GM19035 (cell line): ENCODE results near the gene MSH6.

Source experiments
- ATAC-seq: cut with Tn5 transposase; IDR thresholded peaks from one replicate; pipeline ENCODE4 v1.9.1; 2021; ENCODE audit not compliant: unreplicated experiment

The MSH6 gene

GRCh38 chr2:47783486-47784351, 774 bp downstream of the MSH6 start:
- ATAC-seq = peak; percentile 30

- no peak for ATAC-seq
Observed at GRCh38 chr2:47784352-47784851, 1.5 kb downstream of the MSH6 start.

DNA sequence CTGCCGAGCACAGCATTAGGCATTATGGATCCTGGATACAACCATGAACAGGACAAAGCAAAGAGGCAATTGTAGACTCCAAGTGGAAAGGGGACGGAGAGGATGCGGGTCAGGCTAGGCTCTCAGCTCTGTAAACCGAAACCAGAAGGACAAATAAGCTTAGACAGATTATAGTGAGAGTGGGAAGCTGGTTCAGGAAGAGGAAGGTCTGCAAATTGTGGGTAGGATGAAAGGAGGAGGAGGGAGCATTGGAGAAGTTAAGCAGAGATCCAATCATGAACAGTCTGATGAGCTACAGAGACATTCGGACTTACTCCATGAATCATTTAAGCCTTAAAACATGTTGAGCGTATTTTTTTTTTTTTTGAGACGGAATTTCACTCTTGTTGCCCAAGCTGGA, 3.0 kb downstream of the MSH6 start:
- ATAC-seq = no peak

GRCh38 chr2:47796090-47796697, 13.2 kb downstream of the MSH6 start:
- no peak for ATAC-seq

DNA sequence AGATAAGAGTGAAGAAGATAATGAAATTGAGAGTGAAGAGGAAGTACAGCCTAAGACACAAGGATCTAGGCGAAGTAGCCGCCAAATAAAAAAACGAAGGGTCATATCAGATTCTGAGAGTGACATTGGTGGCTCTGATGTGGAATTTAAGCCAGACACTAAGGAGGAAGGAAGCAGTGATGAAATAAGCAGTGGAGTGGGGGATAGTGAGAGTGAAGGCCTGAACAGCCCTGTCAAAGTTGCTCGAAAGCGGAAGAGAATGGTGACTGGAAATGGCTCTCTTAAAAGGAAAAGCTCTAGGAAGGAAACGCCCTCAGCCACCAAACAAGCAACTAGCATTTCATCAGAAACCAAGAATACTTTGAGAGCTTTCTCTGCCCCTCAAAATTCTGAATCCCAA, 15.7 kb downstream of the MSH6 start:
- no peak for ATAC-seq

DNA sequence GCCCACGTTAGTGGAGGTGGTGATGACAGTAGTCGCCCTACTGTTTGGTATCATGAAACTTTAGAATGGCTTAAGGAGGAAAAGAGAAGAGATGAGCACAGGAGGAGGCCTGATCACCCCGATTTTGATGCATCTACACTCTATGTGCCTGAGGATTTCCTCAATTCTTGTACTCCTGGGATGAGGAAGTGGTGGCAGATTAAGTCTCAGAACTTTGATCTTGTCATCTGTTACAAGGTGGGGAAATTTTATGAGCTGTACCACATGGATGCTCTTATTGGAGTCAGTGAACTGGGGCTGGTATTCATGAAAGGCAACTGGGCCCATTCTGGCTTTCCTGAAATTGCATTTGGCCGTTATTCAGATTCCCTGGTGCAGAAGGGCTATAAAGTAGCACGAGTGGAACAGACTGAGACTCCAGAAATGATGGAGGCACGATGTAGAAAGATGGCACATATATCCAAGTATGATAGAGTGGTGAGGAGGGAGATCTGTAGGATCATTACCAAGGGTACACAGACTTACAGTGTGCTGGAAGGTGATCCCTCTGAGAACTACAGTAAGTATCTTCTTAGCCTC, 16.2 kb downstream of the MSH6 start:
- no peak for ATAC-seq

DNA sequence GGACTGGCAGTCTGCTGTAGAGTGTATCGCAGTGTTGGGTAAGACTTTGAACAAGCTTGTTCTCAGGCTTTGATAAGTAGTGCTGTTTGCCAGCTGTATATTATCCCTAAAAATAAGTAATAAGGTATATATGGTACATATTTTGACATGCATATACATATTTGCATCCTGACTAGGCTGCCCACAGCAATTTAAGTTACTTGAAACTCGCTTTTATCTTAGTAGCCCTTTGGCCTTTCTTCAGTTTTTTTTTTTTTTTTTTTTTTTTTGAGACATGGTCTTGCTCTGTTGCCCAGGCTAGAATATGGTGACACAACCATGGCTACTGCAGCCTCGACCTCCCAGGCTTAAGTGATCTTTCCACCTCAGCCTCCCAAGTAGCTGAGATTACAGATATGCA, 18.2 kb downstream of the MSH6 start:
- ATAC-seq = no peak

DNA sequence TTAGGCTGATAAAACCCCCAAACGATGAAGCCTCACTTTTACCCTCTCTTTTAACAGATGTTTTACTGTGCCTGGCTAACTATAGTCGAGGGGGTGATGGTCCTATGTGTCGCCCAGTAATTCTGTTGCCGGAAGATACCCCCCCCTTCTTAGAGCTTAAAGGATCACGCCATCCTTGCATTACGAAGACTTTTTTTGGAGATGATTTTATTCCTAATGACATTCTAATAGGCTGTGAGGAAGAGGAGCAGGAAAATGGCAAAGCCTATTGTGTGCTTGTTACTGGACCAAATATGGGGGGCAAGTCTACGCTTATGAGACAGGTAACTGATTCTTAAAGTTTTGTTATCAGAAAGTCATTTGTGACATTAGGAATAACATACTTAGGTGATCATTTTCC, 20.4 kb downstream of the MSH6 start:
- ATAC-seq = no peak

GRCh38 chr2:47803770-47804169, 20.8 kb downstream of the MSH6 start:
- no peak for ATAC-seq

DNA sequence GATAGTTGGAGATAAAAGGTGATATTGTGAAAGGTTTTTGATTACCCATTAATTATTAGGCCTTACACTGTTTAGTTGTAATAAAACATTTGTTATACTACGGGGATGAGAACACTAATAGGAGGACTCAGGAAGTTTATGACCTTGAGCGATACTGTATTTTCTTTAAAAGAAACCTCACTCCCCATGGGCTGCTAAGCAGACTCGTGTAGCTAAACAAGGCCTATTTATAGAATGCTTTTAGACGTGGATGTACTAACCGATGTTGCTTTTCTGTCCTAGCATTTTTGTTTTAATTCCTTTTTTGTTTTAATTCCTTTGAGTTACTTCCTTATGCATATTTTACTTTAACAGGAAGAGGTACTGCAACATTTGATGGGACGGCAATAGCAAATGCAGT, 22.9 kb downstream of the MSH6 start:
- no peak for ATAC-seq

GRCh38 chr2:47808614-47809013, 25.7 kb downstream of the MSH6 start:
- ATAC-seq = no peak

GRCh38 chr2:47809903-47810302, 27.0 kb downstream of the MSH6 start:
- no peak for ATAC-seq

DNA sequence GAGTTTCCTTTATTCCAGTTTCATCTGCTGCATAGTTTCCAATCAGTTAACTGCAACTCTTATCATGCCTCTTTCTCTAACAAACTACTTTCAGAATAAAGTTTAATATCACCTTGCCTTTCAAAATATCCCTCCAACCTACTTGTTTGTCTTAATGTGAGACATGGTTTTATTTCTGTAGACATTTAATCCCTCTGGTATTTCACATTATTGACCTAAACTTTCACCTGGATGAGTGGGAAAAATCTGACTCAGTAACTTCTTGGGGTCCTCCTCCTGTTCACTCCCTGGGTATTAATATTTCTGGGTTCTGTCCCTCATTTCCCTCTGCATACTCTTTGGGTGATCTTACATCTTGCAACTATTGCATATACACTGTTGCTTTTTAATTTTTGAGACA, 27.9 kb downstream of the MSH6 start:
- ATAC-seq = no peak

DNA sequence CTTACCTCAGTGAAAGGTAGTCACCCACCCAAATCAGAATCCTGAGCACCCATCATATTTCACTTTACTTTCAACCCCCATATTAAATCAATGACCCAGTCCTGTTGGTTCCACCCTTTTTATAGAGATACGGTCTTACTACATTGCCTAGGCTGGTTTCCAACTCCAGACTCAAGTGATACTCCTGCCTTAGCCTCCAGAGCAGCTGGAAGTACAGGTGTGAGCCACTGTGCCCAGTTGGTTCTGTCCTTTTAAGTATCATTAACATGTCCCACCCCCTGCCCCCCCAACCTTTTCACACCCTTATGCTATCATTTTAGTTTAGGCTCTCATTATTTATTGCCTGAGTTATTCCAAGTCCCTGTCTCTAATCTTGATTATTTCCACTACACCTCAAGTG, 28.7 kb downstream of the MSH6 start:
- no peak for ATAC-seq

DNA sequence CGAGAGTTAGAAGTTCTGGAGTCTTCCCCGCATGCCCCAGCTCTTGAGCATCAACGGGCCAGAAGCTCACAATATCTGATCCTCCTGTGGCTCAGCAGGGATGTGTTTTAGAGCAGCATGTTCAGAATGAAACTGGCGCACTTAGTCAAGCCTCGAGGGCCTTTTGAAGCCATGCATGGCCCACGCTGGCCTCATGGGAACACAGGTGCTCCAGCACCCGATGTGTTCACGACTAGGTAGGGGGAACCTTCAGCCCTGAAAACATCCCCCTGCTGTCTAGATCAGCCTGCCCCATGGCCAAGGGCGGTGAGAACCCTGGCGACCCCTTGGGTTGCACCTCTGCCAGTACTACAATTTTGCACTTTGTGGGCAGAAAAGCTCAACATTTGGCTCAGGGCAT, 32.8 kb downstream of the MSH6 start:
- ATAC-seq = no peak

- ATAC-seq = no peak
Observed at GRCh38 chr2:47818777-47819176, 35.8 kb downstream of the MSH6 start.

DNA sequence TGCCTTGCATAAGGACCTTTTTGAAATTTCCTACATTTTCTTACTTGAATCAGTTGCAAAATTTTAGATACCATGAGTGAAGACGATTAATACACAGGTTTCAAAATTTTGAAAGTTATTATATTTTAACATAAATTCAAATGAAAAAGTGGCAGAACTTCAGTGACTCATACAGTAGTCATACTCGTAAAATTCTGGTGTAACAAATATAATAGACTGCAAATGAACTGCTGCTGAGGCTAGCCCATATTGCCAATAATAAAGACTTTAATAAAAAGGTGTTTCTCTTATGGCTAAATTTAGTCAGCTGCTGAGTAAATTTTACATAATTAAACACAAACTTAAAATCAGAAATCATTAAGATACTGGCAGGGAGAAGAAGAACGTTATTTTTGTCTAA, 36.9 kb downstream of the MSH6 start:
- no peak for ATAC-seq

GRCh38 chr2:47822518-47822917, 39.6 kb downstream of the MSH6 start:
- ATAC-seq = no peak

DNA sequence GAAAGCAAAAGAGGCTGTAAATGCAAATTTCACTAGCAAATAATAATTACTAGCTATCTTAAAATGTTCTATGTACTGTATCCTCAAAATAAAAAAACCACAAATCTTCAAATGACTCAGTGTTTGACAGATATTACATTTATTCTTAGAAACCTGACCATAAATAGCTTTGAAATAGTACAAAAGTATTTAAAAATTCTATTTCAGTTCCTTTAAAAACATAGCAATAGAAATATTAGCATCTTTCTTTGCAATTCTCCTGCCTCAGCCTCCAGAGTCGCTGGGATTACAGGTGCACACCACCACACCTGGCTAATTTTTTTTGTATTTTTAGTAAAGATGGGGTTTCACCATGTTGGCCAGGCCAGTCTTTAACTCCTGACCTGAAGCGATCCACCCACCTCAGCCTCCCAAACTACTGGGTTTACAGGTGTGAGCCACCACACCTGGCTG, 50.6 kb downstream of the MSH6 start:
- ATAC-seq = peak; percentile 80

GRCh38 chr2:47838249-47838648, 55.3 kb downstream of the MSH6 start:
- no peak for ATAC-seq

- no peak for ATAC-seq
Observed at GRCh38 chr2:47838686-47839085, 55.7 kb downstream of the MSH6 start.

DNA sequence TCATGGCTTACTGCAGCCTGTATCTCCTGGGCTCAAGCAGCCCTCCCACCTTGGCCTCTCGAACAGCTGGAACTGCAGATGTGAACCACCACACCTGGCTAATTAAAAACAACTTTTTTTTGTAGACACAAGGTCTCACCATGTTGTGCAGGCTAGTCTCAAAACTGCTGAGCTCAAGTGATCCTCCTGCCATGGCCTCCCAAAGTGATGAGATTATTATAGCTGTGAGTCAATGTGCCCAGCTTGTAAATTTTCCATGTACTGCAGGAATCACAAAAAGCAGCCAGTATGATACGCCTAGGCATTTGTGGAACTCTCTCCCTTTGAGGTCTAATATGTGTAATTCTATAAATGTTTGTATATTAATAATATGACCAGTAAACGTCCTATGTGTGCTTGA, 59.9 kb downstream of the MSH6 start:
- no peak for ATAC-seq
